Activated CD4-positive, alpha-beta T cell treated with anti-CD3 and anti-CD28 coated beads, Interleukin-2, amount 50 U/mL, for 1 hour (primary cell): ENCODE measurements around the gene LURAP1L.
"Not testable (repeated sequence)": the region's sequence is repeated elsewhere in the genome, so short reads cannot be mapped to it uniquely, and the experiment has no call there.

ENCODE experiments used
- DNase-seq: peaks from one replicate; pipeline ENCODE4 v3.0.0-alpha.2; 2020

The LURAP1L gene

GRCh38 chr9:12862611-12863410 lies 88.0 kb downstream of the LURAP1L start:
- DNase-seq = no peak

DNA sequence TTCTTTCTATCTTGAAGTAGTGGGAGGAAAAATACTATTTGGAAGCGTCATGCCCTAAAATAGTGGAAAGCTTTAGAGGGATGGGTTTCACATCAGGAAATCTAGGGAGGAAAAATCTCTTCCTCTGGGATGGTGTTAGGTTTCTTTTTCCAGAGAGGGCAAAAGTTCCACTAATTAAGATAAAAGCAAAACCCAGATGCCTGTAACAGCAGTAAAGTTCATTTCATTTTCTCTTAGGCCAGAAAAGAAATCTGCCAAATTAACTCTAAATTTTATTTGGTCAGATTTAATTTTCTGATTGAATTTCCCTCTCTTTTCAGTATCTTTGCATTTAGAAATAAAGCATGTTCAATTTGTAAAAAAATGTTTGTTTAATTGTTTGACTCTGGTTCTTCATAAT lies 88.8 kb downstream of the LURAP1L start:
- DNase-seq = no peak

DNA sequence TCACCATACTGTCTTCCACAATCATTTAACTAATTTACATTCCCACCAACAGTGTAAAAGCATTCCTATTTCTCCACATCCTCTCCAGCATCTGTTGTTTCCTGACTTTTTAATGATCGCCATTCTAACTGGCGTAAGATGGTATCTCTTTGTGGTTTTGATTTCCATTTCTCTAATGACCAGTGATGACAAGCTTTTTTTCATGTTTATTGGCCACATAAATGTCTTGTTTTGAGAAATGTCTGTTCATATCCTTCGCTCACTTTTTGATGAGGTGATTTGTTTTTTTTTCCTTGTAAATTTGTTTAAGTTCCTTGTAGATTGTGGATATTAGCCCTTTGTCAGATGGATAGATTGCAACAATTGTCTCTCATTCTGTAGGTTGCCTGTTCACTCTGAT lies 90.6 kb downstream of the LURAP1L start:
- DNase-seq = not testable (repeated sequence)
